Measurements from ENCODE around the gene RARRES1.

Gene RARRES1

GRCh38 chr3:158765518-158766205 is 33.4 kb upstream of the RARRES1 start:
- no peak for DNase-seq (ENCODE audit: low spot score)

- DNase-seq (ENCODE audit: low spot score): no peak
Observed at GRCh38 chr3:158763421-158763820, 31.2 kb upstream of the RARRES1 start.

- DNase-seq (ENCODE audit: low spot score): no peak
Observed at GRCh38 chr3:158762701-158763100, 30.4 kb upstream of the RARRES1 start.

- no peak for DNase-seq (ENCODE audit: low spot score)
Observed at GRCh38 chr3:158761350-158761749, 29.1 kb upstream of the RARRES1 start.

GRCh38 chr3:158755421-158755820 is 23.2 kb upstream of the RARRES1 start:
- DNase-seq (ENCODE audit: low spot score): no peak

GRCh38 chr3:158753854-158754253 is 21.6 kb upstream of the RARRES1 start:
- no peak for DNase-seq (ENCODE audit: low spot score)

GRCh38 chr3:158751316-158751715 is 19.1 kb upstream of the RARRES1 start:
- DNase-seq (ENCODE audit: low spot score): no peak

GRCh38 chr3:158750016-158750415 is 17.8 kb upstream of the RARRES1 start:
- no peak for DNase-seq (ENCODE audit: low spot score)

GRCh38 chr3:158749526-158749925 is 17.3 kb upstream of the RARRES1 start:
- no peak for DNase-seq (ENCODE audit: low spot score)

GRCh38 chr3:158748237-158748828 is 16.1 kb upstream of the RARRES1 start:
- no peak for DNase-seq (ENCODE audit: low spot score)

- DNase-seq (ENCODE audit: low spot score): no peak
Observed at GRCh38 chr3:158747417-158747816, 15.2 kb upstream of the RARRES1 start.

- no peak for DNase-seq (ENCODE audit: low spot score)
Observed at GRCh38 chr3:158745551-158745950, 13.3 kb upstream of the RARRES1 start.

- DNase-seq (ENCODE audit: low spot score): no peak
Observed at GRCh38 chr3:158744567-158745288, 12.5 kb upstream of the RARRES1 start.

- DNase-seq (ENCODE audit: low spot score): no peak
Observed at GRCh38 chr3:158743664-158744566, 11.7 kb upstream of the RARRES1 start.

- no peak for DNase-seq (ENCODE audit: low spot score)
Observed at GRCh38 chr3:158742871-158743663, 10.8 kb upstream of the RARRES1 start.

GRCh38 chr3:158739661-158740060 is 7.4 kb upstream of the RARRES1 start:
- DNase-seq (ENCODE audit: low spot score): no peak

- DNase-seq (ENCODE audit: low spot score): no peak
Observed at GRCh38 chr3:158739078-158739477, 6.8 kb upstream of the RARRES1 start.

GRCh38 chr3:158738653-158739052 is 6.4 kb upstream of the RARRES1 start:
- no peak for DNase-seq (ENCODE audit: low spot score)

- no peak for DNase-seq (ENCODE audit: low spot score)
Observed at GRCh38 chr3:158737976-158738615, 5.8 kb upstream of the RARRES1 start.

GRCh38 chr3:158737410-158737809 is 5.2 kb upstream of the RARRES1 start:
- DNase-seq (ENCODE audit: low spot score): no peak

Data from HuH-7 (cell line).